Body of pancreas (tissue), 4 donors: ENCODE measurements around the gene GFY.

Experiments
- CTCF ChIP-seq, 7 experiments: fragments of 450-650 bp in 4 of 7; fragments of 200-600 bp in 3 of 7; sonication (generic) in 3 of 7; IDR thresholded peaks; one replicate each; pipeline ENCODE4 v1.5.1; 2016 to 2019; ENCODE audit warnings: antibody characterized with exemption in 7 of 7
- POLR2A ChIP-seq, 3 donors: fragments of 450-650 bp; IDR thresholded peaks; one replicate each; pipeline ENCODE4 v1.6.1; 2016; ENCODE audit warnings: antibody characterized with exemption in 3 of 3, mild to moderate bottlenecking in 2 of 3

GRCh38 chr19:49447485-49448431, 22.6 kb downstream of the GFY start:
- TF ChIP-seq POLR2A (IDR thresholded peaks at IDR 0.05) (no peak), CTCF (IDR thresholded peaks at IDR 0.05) (no peak)
